Sigmoid colon (tissue), 7 donors: Measurements from ENCODE around the gene ZNF205. TPM values are rescaled to one million over a fixed set of nuclear protein-coding genes. Genes with fewer than 3 reads are reported as not detected.

Source experiments
- DNase-seq: peaks from one replicate; pipeline ENCODE4 v3.0.0-alpha.2; 2019
- H3K27ac ChIP-seq, 4 donors: fragments of 200-600 bp; sonication (generic); one replicate each; pipeline ENCODE4 v1.5.1; 2016 to 2019; ENCODE audit warnings: mild to moderate bottlenecking in 1 of 4
- H3K27me3 ChIP-seq, 3 donors: fragments of 200-600 bp; sonication (generic); one replicate each; pipeline ENCODE4 v1.5.1; 2019; ENCODE audit warnings: mild to moderate bottlenecking in 1 of 3
- H3K36me3 ChIP-seq, 4 donors: fragments of 200-600 bp; sonication (generic); one replicate each; pipeline ENCODE4 v1.5.1; 2016 to 2019
- H3K4me1 ChIP-seq, 4 donors: fragments of 200-600 bp; sonication (generic); one replicate each; pipeline ENCODE4 v1.5.1; 2017 to 2019
- H3K4me3 ChIP-seq, 4 donors: fragments of 200-600 bp; sonication (generic); one replicate each; pipeline ENCODE4 v1.5.1; 2017 to 2019; ENCODE audit warnings: mild to moderate bottlenecking in 2 of 4, moderate library complexity in 1 of 4
- H3K9me3 ChIP-seq, 4 donors: fragments of 200-600 bp in 3 of 4; sonication (generic) in 3 of 4; one replicate each; pipeline versions ENCODE4 v1.5.1 to v1.6.1; 2013 to 2019
- CTCF ChIP-seq, 4 experiments: fragments of 450-650 bp in 3 of 4; fragments of 200-600 bp in 1 of 4; IDR thresholded peaks; one replicate each; pipeline ENCODE4 v1.5.1; 2016 to 2019; ENCODE audit warnings: antibody characterized with exemption in 4 of 4, mild to moderate bottlenecking in 3 of 4, moderate library complexity in 2 of 4
- EP300 ChIP-seq, 4 donors: sonication (generic); formaldehyde crosslinking; IDR thresholded peaks; one replicate each; pipeline ENCODE4 v1.6.1; 2017; ENCODE audit warnings: antibody characterized with exemption in 4 of 4
- POLR2A ChIP-seq, 2 donors: fragments of 450-650 bp; IDR thresholded peaks; one replicate each; pipeline ENCODE4 v1.6.1; 2016; ENCODE audit warnings: antibody characterized with exemption in 2 of 2, mild to moderate bottlenecking in 2 of 2, moderate library complexity in 2 of 2
- POLR2AphosphoS5 ChIP-seq, 4 donors: sonication (generic); formaldehyde crosslinking; IDR thresholded peaks; one replicate each; pipeline ENCODE4 v1.6.1; 2017; ENCODE audit warnings: antibody characterized with exemption in 4 of 4
- WGBS, 2 donors: extraction: QIAGEN DNeasy Blood & Tissue Kit; methylation state at CpG; one replicate each; pipeline ENCODE4 v1.1.7; 2013; 5-methylcytosine and 5-hydroxymethylcytosine counted together
- intact Hi-C: fragments of 100-400 bp; cut with DNase I; formaldehyde crosslinking; loops from one replicate; pipeline ENCODE4 v1.15.1; 2023
- polyA plus RNA-seq, 3 donors: library from polyadenylated mRNA; stranded (reverse); fragments of 200-250 nt; gene quantifications; one replicate each; pipeline ENCODE4 v1.2.3, GENCODE V29; 2013
- total RNA-seq, 4 donors: library from RNA; depleted of rRNA; stranded (reverse); fragments of >200 nt; gene quantifications; one replicate each; pipeline ENCODE4 v1.1.0, GENCODE V29; 2016
- donor health status: healthy with polysubstance abuse.
- donor health status: Bipolar disorder and iron deficiency.
- donor health status: healthy.

ZNF205 gene
- total and polyA plus RNA-seq, 7 donors = 6.6 to 17.5 (median 15.8) TPM

GRCh38 chr16:3115003-3115402 is 2.6 kb downstream of the ZNF205 start:
- peaks cover 0 to 31% (median 24%) of the 10 kb centered on the region in 4 donors for H3K4me1 ChIP-seq
- no peak overlapping the region for H3K27ac ChIP-seq
- DNase-seq = no peak
- H3K4me3 ChIP-seq = no peak overlapping the region
- H3K27me3 ChIP-seq = no peaks in the 10 kb centered on the region
- TF ChIP-seq POLR2A (IDR thresholded peaks at IDR 0.05) (no peak), CTCF (IDR thresholded peaks at IDR 0.05) (no peak), POLR2AphosphoS5 (IDR thresholded peaks at IDR 0.05) (no peak), EP300 (IDR thresholded peaks at IDR 0.05) (no peak)
- intact Hi-C loops = no loop called here
- peaks cover 6 to 45% (median 23%) of the 10 kb centered on the region in 4 donors for H3K36me3 ChIP-seq
- WGBS, 2 donors = 93 to 94% methylated on average over 12 of the region's 12 CpGs
- H3K9me3 ChIP-seq = no peaks in the 10 kb centered on the region

GRCh38 chr16:3115561-3115960 is 3.2 kb downstream of the ZNF205 start:
- DNase-seq = no peak
- no peak overlapping the region for H3K4me3 ChIP-seq
- H3K36me3 ChIP-seq = peaks cover 6 to 50% (median 26%) of the 10 kb centered on the region in 4 donors
- intact Hi-C loops = no loop called here
- H3K4me1 ChIP-seq = peaks cover 0 to 31% (median 24%) of the 10 kb centered on the region in 4 donors
- TF ChIP-seq POLR2AphosphoS5 (IDR thresholded peaks at IDR 0.05) (no peak), POLR2A (IDR thresholded peaks at IDR 0.05) (no peak)
- H3K27ac ChIP-seq = no peak overlapping the region
- H3K27me3 ChIP-seq = no peaks in the 10 kb centered on the region
- H3K9me3 ChIP-seq = no peaks in the 10 kb centered on the region
- 82 to 89% methylated on average over 14 of the region's 14 CpGs for WGBS, 2 donors

GRCh38 chr16:3118204-3118790 is 5.9 kb downstream of the ZNF205 start:
- H3K4me3 ChIP-seq = no peak overlapping the region
- intact Hi-C loops = no loop called here
- H3K9me3 ChIP-seq = no peaks in the 10 kb centered on the region
- no peaks in the 10 kb centered on the region for H3K27me3 ChIP-seq
- TF ChIP-seq POLR2A (IDR thresholded peaks at IDR 0.05) (no peak), EP300 (IDR thresholded peaks at IDR 0.05) (no peak), CTCF (IDR thresholded peaks at IDR 0.05) (no peak), POLR2AphosphoS5 (IDR thresholded peaks at IDR 0.05) (no peak)
- H3K4me1 ChIP-seq = peaks cover 0 to 18% (median 12%) of the 10 kb centered on the region in 4 donors
- H3K27ac ChIP-seq = no peak overlapping the region
- WGBS, 2 donors = 91 to 95% methylated on average over 16 of the region's 16 CpGs
- H3K36me3 ChIP-seq = peaks cover 6 to 54% (median 26%) of the 10 kb centered on the region in 4 donors
- DNase-seq = no peak

- Histone ChIP-seq H3K36me3 (peaks cover 6 to 54% (median 26%) of the 10 kb centered on the region in 4 donors), H3K27me3 (no peaks in the 10 kb centered on the region), H3K9me3 (no peaks in the 10 kb centered on the region), H3K4me1 (peaks cover 0 to 18% (median 11%) of the 10 kb centered on the region in 4 donors), H3K27ac (no peak overlapping the region), H3K4me3 (no peak overlapping the region)
- WGBS, 2 donors = 95 to 96% methylated on average over 20 of the region's 20 CpGs
- no peak for DNase-seq
- intact Hi-C loops = no loop called here
- no peak for TF ChIP-seq POLR2A (IDR thresholded peaks at IDR 0.05)
- no peak for TF ChIP-seq CTCF (IDR thresholded peaks at IDR 0.05)
- no peak for TF ChIP-seq EP300 (IDR thresholded peaks at IDR 0.05)
- TF ChIP-seq POLR2AphosphoS5 (IDR thresholded peaks at IDR 0.05) = no peak
Observed at GRCh38 chr16:3118846-3119245, 6.5 kb downstream of the ZNF205 start.

GRCh38 chr16:3119286-3119685 is 6.9 kb downstream of the ZNF205 start:
- no peak for TF ChIP-seq POLR2A (IDR thresholded peaks at IDR 0.05)
- TF ChIP-seq EP300 (IDR thresholded peaks at IDR 0.05) = no peak
- no peak for TF ChIP-seq POLR2AphosphoS5 (IDR thresholded peaks at IDR 0.05)
- no peak for TF ChIP-seq CTCF (IDR thresholded peaks at IDR 0.05)
- DNase-seq = no peak
- no peak overlapping the region for H3K27ac ChIP-seq
- peaks cover 6 to 54% (median 26%) of the 10 kb centered on the region in 4 donors for H3K36me3 ChIP-seq
- H3K4me1 ChIP-seq = peaks cover 0 to 16% (median 8%) of the 10 kb centered on the region in 4 donors
- WGBS, 2 donors = 96% methylated on average over 33 of the region's 33 CpGs
- no peaks in the 10 kb centered on the region for H3K9me3 ChIP-seq
- intact Hi-C loops = no loop called here
- H3K4me3 ChIP-seq = no peak overlapping the region
- H3K27me3 ChIP-seq = no peaks in the 10 kb centered on the region
